GM23338 (cell line): ENCODE measurements around the gene FXYD7. TPM values are rescaled to one million over a fixed set of nuclear protein-coding genes. Genes with fewer than 3 reads are reported as not detected.

Experiments
- ATAC-seq: fragments of 200-7000 bp; cut with Tn5 transposase; 3 replicates; pipeline ENCODE4 v1.9.1; 2020
- DNase-seq: peaks from one replicate; pipeline ENCODE4 v3.0.0-alpha.2; 2015; ENCODE audit warnings: low spot score
- H2AFZ ChIP-seq: fragments of 200-600 bp; sonication (generic); 2 replicates; pipeline ENCODE4 v1.8.0; 2016; ENCODE audit warnings: antibody characterized with exemption, mild to moderate bottlenecking, moderate library complexity
- H3F3A ChIP-seq: fragments of 200-600 bp; sonication (generic); replicated peaks from 2 replicates; pipeline ENCODE4 v1.8.0; 2017; ENCODE audit warnings: antibody characterized with exemption, mixed run types, low read depth
- H3K27ac ChIP-seq: fragments of 200-600 bp; sonication (generic); 2 replicates; pipeline ENCODE4 v1.6.1; 2016; ENCODE audit warnings: low read depth
- H3K27me3 ChIP-seq: fragments of 200-600 bp; sonication (generic); 2 replicates; pipeline ENCODE4 v1.8.0; 2016; ENCODE audit warnings: mild to moderate bottlenecking, mixed run types, moderate library complexity; ENCODE audit not compliant: insufficient read depth
- H3K36me3 ChIP-seq: fragments of 200-600 bp; sonication (generic); 2 replicates; pipeline ENCODE4 v1.8.0; 2016; ENCODE audit warnings: mild to moderate bottlenecking; ENCODE audit not compliant: insufficient read depth
- H3K4me1 ChIP-seq: fragments of 200-600 bp; sonication (generic); 2 replicates; pipeline ENCODE4 v1.8.0; 2016; ENCODE audit warnings: mild to moderate bottlenecking, moderate library complexity; ENCODE audit not compliant: insufficient read depth
- H3K4me2 ChIP-seq: fragments of 200-600 bp; sonication (generic); 2 replicates; pipeline ENCODE4 v1.7.1; 2017; ENCODE audit warnings: mixed run types
- H3K4me3 ChIP-seq: fragments of 200-600 bp; sonication (generic); 2 replicates; pipeline ENCODE4 v1.6.1; 2016; ENCODE audit warnings: mixed run types
- H3K79me2 ChIP-seq: fragments of 200-600 bp; sonication (generic); replicated peaks from 2 replicates; pipeline ENCODE4 v1.8.0; 2017; ENCODE audit warnings: mild to moderate bottlenecking; ENCODE audit not compliant: insufficient read depth
- H3K9me2 ChIP-seq: fragments of 200-600 bp; sonication (generic); 2 replicates; pipeline ENCODE4 v1.8.0; 2017; ENCODE audit not compliant: insufficient read depth
- H4K20me1 ChIP-seq: fragments of 200-600 bp; sonication (generic); replicated peaks from 2 replicates; pipeline ENCODE4 v1.8.0; 2017; ENCODE audit warnings: mild to moderate bottlenecking; ENCODE audit not compliant: insufficient read depth
- H3K27ac Mint-ChIP-seq: 2 replicates; pipeline ENCODE4 v1.8.0; 2020; ENCODE audit warnings: inconsistent platforms, mild to moderate bottlenecking, moderate library complexity, mixed read lengths
- H3K27me3 Mint-ChIP-seq: 3 replicates; pipeline ENCODE4 v1.8.0; 2022; ENCODE audit warnings: low read depth, mild to moderate bottlenecking, moderate library complexity, mixed read lengths, inconsistent platforms; ENCODE audit not compliant: insufficient read depth, poor library complexity
- H3K36me3 Mint-ChIP-seq: 3 replicates; pipeline ENCODE4 v1.8.0; 2021; ENCODE audit warnings: low read depth, mild to moderate bottlenecking, inconsistent platforms, moderate library complexity, mixed read lengths
- H3K4me1 Mint-ChIP-seq: 3 replicates; pipeline ENCODE4 v1.8.0; 2020; ENCODE audit warnings: mild to moderate bottlenecking, inconsistent platforms, mixed read lengths
- H3K4me3 Mint-ChIP-seq: 3 replicates; pipeline ENCODE4 v1.8.0; 2021; ENCODE audit warnings: moderate library complexity, mild to moderate bottlenecking, inconsistent platforms, mixed read lengths
- H3K9me3 Mint-ChIP-seq: 3 replicates; pipeline ENCODE4 v1.8.0; 2020; ENCODE audit warnings: moderate library complexity, mild to moderate bottlenecking, inconsistent platforms, mixed read lengths
- CREB1 ChIP-seq: fragments of 250-450 bp; sonication (Bioruptor Pico); IDR thresholded peaks from 2 replicates; pipeline ENCODE4 v1.5.0; 2020; ENCODE audit warnings: low read depth, mild to moderate bottlenecking, moderate library complexity
- EZH2phosphoT487 ChIP-seq: fragments of 200-600 bp; sonication (generic); IDR thresholded peaks from one replicate; pipeline ENCODE4 v1.8.1; 2018; ENCODE audit warnings: antibody characterized with exemption; ENCODE audit not compliant: unreplicated experiment
- polyA plus RNA-seq: library from polyadenylated mRNA; unstranded; fragments of >200 nt; fragmentation: Nextera tagmentation; extraction: Ambion mirVana; gene quantifications from 2 replicates; pipeline ENCODE4 v1.2.1, GENCODE V29; 2016
- total RNA-seq: library from RNA; depleted of rRNA; stranded (reverse); fragments of >200 nt; shearing (Covaris generic); gene quantifications from 2 replicates; pipeline ENCODE4 v1.2.3, GENCODE V29; 2014
- TF ChIP-seq, protein P1 (sequence below): fragments of 250-450 bp; sonication (Bioruptor Pico); IDR thresholded peaks from 2 replicates; pipeline ENCODE4 v1.5.0; 2020; ENCODE audit warnings: mild to moderate bottlenecking, moderate library complexity

FXYD7 gene
- total and polyA plus RNA-seq, 2 experiments from 2014 or later: 9.6 to 44.0 TPM

DNA sequence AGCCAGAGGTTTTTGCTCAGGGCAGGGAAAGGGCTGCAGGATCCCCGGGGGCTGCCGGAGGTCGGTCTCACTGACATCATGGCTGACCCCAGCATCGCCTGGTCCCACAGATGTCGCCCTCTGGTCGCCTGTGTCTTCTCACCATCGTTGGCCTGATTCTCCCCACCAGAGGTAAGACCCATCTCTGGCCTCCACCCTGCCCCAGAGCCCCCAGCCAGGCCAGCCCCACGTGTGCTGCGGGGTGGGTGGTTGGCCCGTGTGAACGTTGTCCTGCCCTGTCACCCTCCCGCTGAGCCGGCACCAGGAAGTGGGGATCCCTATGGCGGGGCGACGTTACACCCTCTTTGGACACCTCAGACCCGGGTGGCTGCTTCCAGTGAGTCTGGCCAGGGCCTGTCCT lies 12.4 kb downstream of the FXYD7 start (continued):
- TF ChIP-seq, protein P1, sequence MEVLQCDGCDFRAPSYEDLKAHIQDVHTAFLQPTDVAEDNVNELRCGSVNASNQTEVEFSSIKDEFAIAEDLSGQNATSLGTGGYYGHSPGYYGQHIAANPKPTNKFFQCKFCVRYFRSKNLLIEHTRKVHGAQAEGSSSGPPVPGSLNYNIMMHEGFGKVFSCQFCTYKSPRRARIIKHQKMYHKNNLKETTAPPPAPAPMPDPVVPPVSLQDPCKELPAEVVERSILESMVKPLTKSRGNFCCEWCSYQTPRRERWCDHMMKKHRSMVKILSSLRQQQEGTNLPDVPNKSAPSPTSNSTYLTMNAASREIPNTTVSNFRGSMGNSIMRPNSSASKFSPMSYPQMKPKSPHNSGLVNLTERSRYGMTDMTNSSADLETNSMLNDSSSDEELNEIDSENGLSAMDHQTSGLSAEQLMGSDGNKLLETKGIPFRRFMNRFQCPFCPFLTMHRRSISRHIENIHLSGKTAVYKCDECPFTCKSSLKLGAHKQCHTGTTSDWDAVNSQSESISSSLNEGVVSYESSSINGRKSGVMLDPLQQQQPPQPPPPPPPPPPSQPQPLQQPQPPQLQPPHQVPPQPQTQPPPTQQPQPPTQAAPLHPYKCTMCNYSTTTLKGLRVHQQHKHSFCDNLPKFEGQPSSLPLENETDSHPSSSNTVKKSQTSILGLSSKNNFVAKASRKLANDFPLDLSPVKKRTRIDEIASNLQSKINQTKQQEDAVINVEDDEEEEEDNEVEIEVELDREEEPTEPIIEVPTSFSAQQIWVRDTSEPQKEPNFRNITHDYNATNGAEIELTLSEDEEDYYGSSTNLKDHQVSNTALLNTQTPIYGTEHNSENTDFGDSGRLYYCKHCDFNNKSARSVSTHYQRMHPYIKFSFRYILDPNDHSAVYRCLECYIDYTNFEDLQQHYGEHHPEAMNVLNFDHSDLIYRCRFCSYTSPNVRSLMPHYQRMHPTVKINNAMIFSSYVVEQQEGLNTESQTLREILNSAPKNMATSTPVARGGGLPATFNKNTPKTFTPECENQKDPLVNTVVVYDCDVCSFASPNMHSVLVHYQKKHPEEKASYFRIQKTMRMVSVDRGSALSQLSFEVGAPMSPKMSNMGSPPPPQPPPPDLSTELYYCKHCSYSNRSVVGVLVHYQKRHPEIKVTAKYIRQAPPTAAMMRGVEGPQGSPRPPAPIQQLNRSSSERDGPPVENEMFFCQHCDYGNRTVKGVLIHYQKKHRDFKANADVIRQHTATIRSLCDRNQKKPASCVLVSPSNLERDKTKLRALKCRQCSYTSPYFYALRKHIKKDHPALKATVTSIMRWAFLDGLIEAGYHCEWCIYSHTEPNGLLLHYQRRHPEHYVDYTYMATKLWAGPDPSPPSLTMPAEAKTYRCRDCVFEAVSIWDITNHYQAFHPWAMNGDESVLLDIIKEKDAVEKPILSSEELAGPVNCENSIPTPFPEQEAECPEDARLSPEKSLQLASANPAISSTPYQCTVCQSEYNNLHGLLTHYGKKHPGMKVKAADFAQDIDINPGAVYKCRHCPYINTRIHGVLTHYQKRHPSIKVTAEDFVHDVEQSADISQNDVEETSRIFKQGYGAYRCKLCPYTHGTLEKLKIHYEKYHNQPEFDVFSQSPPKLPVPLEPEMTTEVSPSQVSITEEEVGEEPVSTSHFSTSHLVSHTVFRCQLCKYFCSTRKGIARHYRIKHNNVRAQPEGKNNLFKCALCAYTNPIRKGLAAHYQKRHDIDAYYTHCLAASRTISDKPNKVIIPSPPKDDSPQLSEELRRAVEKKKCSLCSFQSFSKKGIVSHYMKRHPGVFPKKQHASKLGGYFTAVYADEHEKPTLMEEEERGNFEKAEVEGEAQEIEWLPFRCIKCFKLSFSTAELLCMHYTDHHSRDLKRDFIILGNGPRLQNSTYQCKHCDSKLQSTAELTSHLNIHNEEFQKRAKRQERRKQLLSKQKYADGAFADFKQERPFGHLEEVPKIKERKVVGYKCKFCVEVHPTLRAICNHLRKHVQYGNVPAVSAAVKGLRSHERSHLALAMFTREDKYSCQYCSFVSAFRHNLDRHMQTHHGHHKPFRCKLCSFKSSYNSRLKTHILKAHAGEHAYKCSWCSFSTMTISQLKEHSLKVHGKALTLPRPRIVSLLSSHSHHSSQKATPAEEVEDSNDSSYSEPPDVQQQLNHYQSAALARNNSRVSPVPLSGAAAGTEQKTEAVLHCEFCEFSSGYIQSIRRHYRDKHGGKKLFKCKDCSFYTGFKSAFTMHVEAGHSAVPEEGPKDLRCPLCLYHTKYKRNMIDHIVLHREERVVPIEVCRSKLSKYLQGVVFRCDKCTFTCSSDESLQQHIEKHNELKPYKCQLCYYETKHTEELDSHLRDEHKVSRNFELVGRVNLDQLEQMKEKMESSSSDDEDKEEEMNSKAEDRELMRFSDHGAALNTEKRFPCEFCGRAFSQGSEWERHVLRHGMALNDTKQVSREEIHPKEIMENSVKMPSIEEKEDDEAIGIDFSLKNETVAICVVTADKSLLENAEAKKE (CRISPR knock-in tag): no peak
- TF ChIP-seq EZH2phosphoT487: no peak

DNA sequence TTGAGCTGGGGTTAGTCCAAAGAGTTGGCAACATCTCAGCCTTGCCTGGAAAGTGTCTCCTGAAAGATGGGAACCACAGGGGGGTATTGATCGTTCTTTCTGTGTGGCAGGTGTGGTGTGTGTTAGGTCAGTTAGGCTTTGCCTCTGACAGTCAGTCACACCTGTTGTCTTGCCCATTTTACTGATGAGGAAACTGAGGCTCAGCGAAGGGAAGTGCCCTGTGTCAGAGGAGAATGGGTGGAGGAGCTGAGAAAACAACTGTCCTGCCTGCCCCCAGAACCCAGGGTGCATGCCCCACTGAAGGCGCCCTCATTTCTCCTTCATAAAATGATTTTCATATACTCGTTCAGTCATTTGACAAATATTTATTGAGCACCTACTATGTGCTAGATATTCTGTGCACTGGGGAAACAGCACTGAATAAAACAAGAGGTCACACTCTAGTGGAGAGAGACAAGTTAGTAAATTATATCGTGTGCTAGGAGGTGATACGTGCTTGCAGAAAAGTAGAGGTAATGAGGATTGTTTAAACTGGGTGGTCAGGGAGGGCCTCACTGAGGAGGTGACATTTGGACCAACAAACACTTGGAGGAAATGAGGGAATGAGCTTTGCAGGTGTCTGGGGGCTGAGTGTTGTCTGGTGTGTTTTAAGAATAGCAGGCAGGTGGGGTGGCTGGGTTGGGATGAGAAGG lies 13.1 kb downstream of the FXYD7 start:
- Histone ChIP-seq H3K9me2 (no peaks in the 10 kb centered on the region), H3K79me2 (peaks cover 16% of the 10 kb centered on the region), H3K27me3 (no peaks in the 10 kb centered on the region), H4K20me1 (peaks cover 12% of the 10 kb centered on the region; the same call in 1 of the 2 replicates), H3K4me3 (peak overlapping the region; percentile 90), H3F3A (peaks cover 15% of the 10 kb centered on the region; the same call in 1 of the 2 replicates), H2AFZ (no peak overlapping the region), H3K36me3 (peaks cover 31% of the 10 kb centered on the region), H3K4me1 (peaks cover 25% of the 10 kb centered on the region), H3K4me2 (peak overlapping the region; percentile 84), H3K27ac (no peak overlapping the region; the same call in 1 of the 2 replicates)
- Mint-ChIP-seq H3K27ac (no peak overlapping the region), H3K4me1 (peaks cover 34% of the 10 kb centered on the region), H3K36me3 (peaks cover 50% of the 10 kb centered on the region), H3K9me3 (no peaks in the 10 kb centered on the region), H3K27me3 (peaks cover 12% of the 10 kb centered on the region), H3K4me3 (peak overlapping the region; percentile 90)
- TF ChIP-seq EZH2phosphoT487 (no peak), CREB1 (CRISPR knock-in tag) (no peak)
- no peak for ATAC-seq
- no peak for DNase-seq
